Retina (tissue), 1 donor: ENCODE data around the gene IFITM2.
"Not testable (repeated sequence)": the region's sequence is repeated elsewhere in the genome, so short reads cannot be mapped to it uniquely, and the experiment has no call there.

Experiments used
- DNase-seq: peaks from one replicate; pipeline ENCODE4 v3.0.0-alpha.2; 2016

IFITM2 gene

GRCh38 chr11:293852-294661, 13.6 kb upstream of the IFITM2 start:
- no peak for DNase-seq

GRCh38 chr11:294780-295179, 12.8 kb upstream of the IFITM2 start:
- DNase-seq, result no peak

- DNase-seq, result no peak
These were observed 12.1 kb upstream of the IFITM2 start for GRCh38 chr11:295351-296170.

- no peak for DNase-seq
These were observed 11.2 kb upstream of the IFITM2 start for GRCh38 chr11:296171-297050.

- DNase-seq, result no peak
These were observed 10.5 kb upstream of the IFITM2 start for GRCh38 chr11:297051-297585.

GRCh38 chr11:297586-298405, 9.8 kb upstream of the IFITM2 start:
- no peak for DNase-seq

- DNase-seq, result no peak
These were observed 9.1 kb upstream of the IFITM2 start for GRCh38 chr11:298406-299065.

GRCh38 chr11:299081-299891, 8.3 kb upstream of the IFITM2 start, which contains the start of gene IFITM5:
TSS of gene IFITM5 (minus strand) at chr11:299526. CDS start at chr11:299490, 36 bp downstream.
- DNase-seq, result no peak

GRCh38 chr11:299951-300735, 7.5 kb upstream of the IFITM2 start:
- DNase-seq, result no peak

GRCh38 chr11:303363-303762, 4.3 kb upstream of the IFITM2 start:
- DNase-seq, result no peak

GRCh38 chr11:304061-304506, 3.5 kb upstream of the IFITM2 start:
- DNase-seq, result no peak

GRCh38 chr11:304915-305843, 2.4 kb upstream of the IFITM2 start:
- DNase-seq, result peak; percentile 77

- DNase-seq, result no peak
These were observed 1.8 kb upstream of the IFITM2 start for GRCh38 chr11:305844-306211.

GRCh38 chr11:306645-307371, 808 bp upstream of the IFITM2 start:
- DNase-seq, result no peak

GRCh38 chr11:308740-309665, 1.4 kb downstream of the IFITM2 start:
- not testable (repeated sequence) for DNase-seq

GRCh38 chr11:309979-310572, 2.5 kb downstream of the IFITM2 start:
- DNase-seq, result not testable (repeated sequence)
